ENCODE data around the gene SHANK2.

Gene SHANK2

DNA sequence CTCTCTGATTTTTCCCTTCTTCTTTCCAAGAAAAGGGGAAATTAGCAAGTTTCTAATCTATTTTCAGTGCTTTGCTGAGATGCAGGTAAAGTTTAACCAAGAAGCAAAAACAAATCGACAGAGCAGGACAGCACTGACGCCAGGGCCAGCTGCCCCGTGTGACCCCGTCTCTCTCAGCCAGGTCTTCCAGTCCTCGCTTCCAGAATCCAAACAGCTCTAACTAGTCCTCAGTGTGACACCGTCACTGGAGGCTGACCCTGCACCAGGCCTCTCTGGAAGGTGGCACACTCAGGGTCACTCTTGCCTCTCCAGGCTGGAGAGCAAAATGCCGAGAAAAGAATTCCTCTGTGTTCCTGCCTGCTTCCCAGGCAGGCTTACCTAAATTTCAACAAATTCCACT is 44.8 kb downstream of the SHANK2 start:
- no peak overlapping the region for H3K4me3 ChIP-seq (ENCODE audit: low read depth in 1 of 2, low read length in 1 of 2)
- no peaks in the 10 kb centered on the region for H3K36me3 ChIP-seq
- no peaks in the 10 kb centered on the region for H3K9me3 ChIP-seq
- no peaks in the 10 kb centered on the region for H3K4me1 ChIP-seq (ENCODE audit: control insufficient read depth in 1 of 2, insufficient read depth in 1 of 2, low read depth in 1 of 2, low read length in 1 of 2)
- H3K27me3 ChIP-seq: peaks cover 10% of the 10 kb centered on the region
- no peak overlapping the region for H3K27ac ChIP-seq
- no peak for TF ChIP-seq CTCF (IDR thresholded peaks at IDR 0.05)

DNA sequence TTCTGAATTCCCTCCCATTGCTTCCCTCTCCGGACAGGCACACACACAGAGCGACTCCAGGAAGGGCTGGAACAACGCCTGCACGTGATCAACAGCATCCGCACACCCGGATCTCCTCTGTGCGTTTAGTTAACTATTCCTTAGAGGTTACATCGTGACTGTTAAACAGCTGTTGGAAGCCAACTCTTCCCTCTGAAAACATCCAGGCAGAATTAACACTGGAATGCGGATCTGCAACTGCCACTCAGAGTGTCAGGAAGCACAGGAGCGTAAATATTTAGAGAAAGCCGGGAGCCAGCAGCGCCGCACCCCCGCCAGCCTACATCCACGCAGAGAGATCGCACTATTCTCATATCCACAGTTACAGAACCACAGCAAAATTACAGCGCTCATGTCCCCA is 46.2 kb downstream of the SHANK2 start:
- Histone ChIP-seq H3K9me3 (no peaks in the 10 kb centered on the region), H3K36me3 (no peaks in the 10 kb centered on the region), H3K4me3 (ENCODE audit: low read depth in 1 of 2, low read length in 1 of 2) (no peak overlapping the region), H3K4me1 (ENCODE audit: control insufficient read depth in 1 of 2, insufficient read depth in 1 of 2, low read depth in 1 of 2, low read length in 1 of 2) (no peaks in the 10 kb centered on the region), H3K27ac (no peak overlapping the region), H3K27me3 (peaks cover 10% of the 10 kb centered on the region)
- TF ChIP-seq CTCF (IDR thresholded peaks at IDR 0.05): no peak

- Histone ChIP-seq H3K27me3 (peaks cover 10% of the 10 kb centered on the region), H3K4me3 (ENCODE audit: low read depth in 1 of 2, low read length in 1 of 2) (no peak overlapping the region), H3K36me3 (no peaks in the 10 kb centered on the region), H3K27ac (no peak overlapping the region), H3K4me1 (ENCODE audit: control insufficient read depth in 1 of 2, insufficient read depth in 1 of 2, low read depth in 1 of 2, low read length in 1 of 2) (no peaks in the 10 kb centered on the region), H3K9me3 (no peaks in the 10 kb centered on the region)
- TF ChIP-seq CTCF (IDR thresholded peaks at IDR 0.05): no peak
Observed at GRCh38 chr11:71204748-71205664, 47.4 kb downstream of the SHANK2 start.

GRCh38 chr11:71204294-71204693 is 48.1 kb downstream of the SHANK2 start:
- H3K4me3 ChIP-seq (ENCODE audit: low read depth in 1 of 2, low read length in 1 of 2): no peak overlapping the region
- no peak overlapping the region for H3K27ac ChIP-seq
- H3K4me1 ChIP-seq (ENCODE audit: control insufficient read depth in 1 of 2, insufficient read depth in 1 of 2, low read depth in 1 of 2, low read length in 1 of 2): no peaks in the 10 kb centered on the region
- no peaks in the 10 kb centered on the region for H3K9me3 ChIP-seq
- no peaks in the 10 kb centered on the region for H3K36me3 ChIP-seq
- peaks cover 10% of the 10 kb centered on the region for H3K27me3 ChIP-seq
- no peak for TF ChIP-seq CTCF (IDR thresholded peaks at IDR 0.05)

DNA sequence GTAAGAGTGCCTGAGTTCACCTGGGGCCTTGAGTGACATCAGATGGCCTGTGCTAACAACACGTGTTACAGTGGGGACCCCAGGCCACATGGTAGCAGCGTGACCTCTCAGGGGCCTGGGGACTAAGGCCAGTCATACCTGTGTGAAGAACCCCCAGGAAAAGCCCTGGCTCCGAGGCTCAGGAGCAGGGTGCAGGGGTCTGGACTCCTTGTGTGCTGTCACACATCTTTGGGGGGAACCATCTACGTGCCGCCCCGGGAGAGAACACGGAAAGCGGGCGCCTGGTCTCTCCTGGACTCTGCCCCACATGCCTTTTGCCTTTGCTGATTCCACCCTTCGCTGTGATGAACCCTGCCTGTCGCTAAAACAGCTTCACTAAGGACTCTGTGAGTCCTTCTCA is 48.7 kb downstream of the SHANK2 start:
- no peaks in the 10 kb centered on the region for H3K9me3 ChIP-seq
- H3K27ac ChIP-seq: no peak overlapping the region
- TF ChIP-seq CTCF (IDR thresholded peaks at IDR 0.05): no peak
- no peak overlapping the region for H3K4me3 ChIP-seq (ENCODE audit: low read depth in 1 of 2, low read length in 1 of 2)
- no peaks in the 10 kb centered on the region for H3K36me3 ChIP-seq
- H3K4me1 ChIP-seq (ENCODE audit: control insufficient read depth in 1 of 2, insufficient read depth in 1 of 2, low read depth in 1 of 2, low read length in 1 of 2): no peaks in the 10 kb centered on the region
- H3K27me3 ChIP-seq: peaks cover 10% of the 10 kb centered on the region

Measured in neutrophil (primary cell).